Stimulated activated CD8-positive, alpha-beta memory T cell treated with anti-CD3 and anti-CD28 coated beads, Interleukin-12 subunit alpha, Interleukin-12 subunit beta, amount 100 ng/mL, for 24 hours (primary cell): ENCODE data around the gene DPY19L2.
A peak's percentile ranks its signal among the peaks of the same experiment; 100 is the strongest.
"Not testable (repeated sequence)": the region's sequence is repeated elsewhere in the genome, so short reads cannot be mapped to it uniquely, and the experiment has no call there.

Experiments
- DNase-seq: peaks from one replicate; pipeline ENCODE4 v3.0.0-alpha.2; 2020; ENCODE audit errors: extremely low read depth

DPY19L2 gene

DNA sequence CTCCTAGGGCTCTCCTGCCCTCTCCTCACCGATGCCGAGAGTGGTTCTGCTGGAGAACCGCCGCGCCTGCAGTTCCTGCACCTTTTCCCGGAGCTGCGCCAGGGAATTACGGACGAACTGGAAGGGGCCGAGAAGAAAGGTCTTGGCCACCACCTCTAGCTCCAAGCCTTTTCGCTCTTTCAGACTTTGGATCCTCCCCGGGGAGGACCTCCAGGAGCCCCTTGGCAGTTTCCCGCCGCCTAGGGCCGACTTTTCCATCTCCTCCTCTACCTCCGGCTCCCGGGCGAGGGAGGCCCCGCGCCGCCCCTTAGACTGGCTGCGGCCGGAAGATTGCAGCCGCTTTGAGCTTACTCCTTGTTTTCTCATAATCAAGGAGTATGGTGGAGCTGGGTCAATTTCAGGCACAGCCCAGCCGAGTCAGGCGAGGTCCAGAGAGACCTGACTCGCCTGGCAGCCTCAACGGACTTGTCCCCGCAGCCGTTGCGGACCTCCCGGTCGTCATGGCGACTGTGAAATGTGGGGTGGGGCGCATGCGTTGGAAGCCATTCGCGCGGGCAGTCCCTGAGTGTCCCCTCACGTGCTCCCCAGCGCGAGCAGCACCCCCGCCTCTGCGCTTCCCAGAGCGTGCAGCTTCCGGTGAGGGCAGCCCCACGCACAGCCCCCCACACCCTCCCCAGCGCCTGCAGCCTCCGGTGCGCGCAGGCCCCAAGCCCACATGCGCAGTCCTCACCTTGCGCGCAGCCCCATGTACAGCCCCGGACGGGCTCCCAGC, at the start of gene DPY19L2:
Gene DPY19L2, minus strand, starts transcription at position 466 of the 772 bp plus-strand sequence. Its CDS starts 100 bp downstream, at position 366.
- DNase-seq: peak; percentile 47

DNA sequence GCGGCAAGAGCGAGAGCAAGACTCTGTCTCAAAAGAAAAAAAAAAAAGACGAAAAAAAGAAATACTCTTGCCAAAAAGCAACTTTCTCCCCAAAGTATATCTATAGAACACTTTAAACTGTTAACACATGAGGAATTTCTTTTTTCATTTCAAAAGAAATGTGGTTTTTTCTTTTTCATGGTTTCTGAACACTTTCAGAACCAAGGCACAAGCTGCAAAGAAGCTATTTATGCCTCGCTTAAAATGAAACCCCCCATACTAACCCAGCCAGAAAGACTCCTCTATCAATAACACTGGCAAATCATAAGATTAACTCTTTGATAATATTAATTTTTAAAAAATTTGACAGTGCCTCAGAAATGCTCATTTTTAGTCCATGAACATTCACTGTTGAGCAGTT, 48.6 kb upstream of the DPY19L2 start:
- not testable (repeated sequence) for DNase-seq

DNA sequence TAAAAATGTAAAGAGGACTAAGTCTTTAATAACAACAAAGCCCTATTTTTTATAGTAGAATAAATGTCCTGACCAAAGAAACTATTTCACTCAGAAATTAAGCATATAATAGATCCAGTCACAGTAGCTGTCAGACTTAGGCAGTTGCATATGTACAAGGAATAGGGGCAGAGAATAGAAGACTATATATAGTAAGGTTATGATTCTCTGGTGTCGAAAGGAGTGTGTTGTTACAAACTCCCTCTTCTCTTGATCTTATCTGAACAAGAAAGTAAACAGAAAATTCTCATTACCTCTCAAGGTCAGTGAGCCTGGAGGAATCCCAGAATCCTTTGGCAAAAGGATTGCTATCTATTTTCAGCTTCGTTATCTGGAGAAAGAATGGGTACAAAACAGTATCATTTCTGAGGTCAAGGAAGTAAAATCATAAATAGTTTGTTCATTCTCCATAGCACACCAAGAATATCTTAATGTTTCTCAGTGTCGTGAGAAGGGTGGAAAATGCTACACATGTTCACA, 46.9 kb upstream of the DPY19L2 start:
- DNase-seq: not testable (repeated sequence)

DNA sequence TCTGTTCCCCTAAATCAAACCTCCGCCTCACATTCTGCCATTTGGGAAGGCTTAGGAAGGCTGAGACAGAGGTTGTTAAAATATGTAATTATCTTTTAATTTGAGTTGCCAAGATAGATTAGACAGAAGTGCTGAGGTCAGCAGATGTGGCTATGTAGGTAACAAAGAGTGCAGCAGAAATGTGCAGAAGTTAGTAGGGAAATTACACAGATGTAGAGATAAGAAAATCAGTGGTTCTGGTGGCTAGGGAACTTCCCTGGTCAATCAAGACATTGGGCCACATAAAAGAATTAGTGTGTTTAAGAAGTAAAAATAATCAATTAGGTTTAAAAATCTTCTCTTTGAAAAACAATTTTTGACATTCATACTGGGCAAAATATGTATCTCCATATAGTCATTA, 46.1 kb upstream of the DPY19L2 start:
- not testable (repeated sequence) for DNase-seq

DNA sequence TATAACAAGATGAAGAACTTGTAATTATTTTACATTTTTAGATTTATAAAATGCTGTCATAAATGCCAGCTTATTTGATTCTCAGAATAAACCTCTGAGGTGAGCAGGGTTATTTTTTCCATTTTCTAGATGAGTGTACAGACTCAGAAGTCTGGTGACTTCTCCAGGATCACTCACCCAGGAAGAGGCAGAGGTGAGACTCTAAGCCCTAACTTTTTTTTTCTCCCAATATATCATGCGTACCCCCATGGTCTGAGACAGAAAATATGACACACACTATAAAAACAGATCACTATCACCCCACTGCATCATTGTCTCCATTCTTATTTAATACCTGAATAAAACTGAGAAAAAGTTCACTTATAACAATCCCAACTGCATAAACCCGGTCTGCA, 45.4 kb upstream of the DPY19L2 start:
- not testable (repeated sequence) for DNase-seq

DNA sequence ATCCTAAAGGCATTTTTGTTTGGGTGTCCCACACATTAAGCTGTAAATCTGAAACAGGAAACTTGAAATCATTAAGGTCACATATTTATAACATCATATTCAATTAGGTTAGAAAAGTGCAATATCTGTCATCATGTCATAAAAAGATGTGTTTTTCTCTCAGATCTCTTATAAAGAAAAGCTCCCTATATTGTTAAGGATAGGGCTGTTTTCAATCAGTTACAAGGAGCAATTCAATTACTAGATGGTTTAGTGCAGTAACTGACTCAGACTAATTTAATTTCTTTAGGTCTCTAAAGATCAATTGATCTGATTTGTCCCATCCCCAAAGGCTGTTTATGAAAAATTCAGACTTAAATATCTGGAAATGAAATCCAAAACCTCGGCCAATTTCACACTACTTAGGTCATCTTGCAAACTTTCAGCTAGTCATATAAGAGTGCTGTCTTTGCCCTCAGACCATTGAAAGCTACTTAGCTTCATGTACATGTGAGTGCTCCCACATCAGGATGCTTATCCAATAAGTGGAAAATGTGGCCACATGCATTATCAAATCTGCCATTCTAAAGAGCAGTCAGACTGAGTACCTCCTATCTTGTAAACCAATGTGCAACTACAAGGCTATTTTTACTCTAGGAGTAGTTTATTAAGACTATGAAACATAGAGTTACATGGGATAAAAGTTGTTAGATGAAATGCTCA, 44.8 kb upstream of the DPY19L2 start:
- not testable (repeated sequence) for DNase-seq

DNA sequence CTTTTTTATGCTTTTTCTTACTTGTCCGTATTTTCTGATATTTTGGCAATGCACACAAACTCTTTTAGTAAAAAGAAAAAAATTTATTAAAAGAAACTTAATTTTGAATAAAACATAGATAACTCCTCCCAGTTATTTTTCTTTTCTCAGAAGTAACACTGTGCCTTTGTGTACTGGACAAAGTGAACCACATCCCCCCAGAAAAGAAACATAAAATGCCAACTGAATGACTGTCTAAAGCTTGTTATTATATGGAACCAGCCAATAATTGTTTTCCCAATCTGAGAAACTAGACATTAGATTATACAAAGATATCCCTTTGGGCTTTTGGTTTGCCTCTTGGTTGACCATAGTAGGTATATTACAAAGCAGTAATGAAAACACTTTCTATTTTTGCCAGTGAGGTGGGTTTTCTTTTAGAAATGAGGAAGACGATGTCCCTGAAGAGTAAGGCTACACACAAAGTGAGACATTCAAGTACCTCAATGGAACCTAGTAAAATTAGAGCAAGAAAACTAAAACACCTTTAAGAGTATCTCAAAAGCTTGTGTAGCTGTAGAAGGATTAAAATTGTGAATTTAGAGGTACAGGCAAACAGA, 44.2 kb upstream of the DPY19L2 start:
- DNase-seq: not testable (repeated sequence)

DNA sequence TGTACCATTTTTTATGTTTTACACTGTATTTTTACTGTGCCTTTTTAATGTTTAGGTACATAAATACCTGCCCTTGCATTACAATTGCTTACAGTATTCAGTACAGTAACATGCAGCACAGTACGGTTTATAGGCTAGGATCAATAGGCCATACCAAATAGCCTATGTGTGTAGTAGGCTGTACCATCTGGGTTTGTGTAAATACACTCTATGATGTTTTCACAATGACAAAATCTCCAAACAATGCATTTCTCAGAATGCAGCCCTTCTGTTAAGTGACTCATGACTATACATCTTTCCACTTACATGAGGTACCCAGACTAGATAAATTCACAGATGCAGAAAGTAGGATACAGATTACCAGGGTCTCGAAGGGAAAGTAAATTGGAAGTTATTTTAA, 43.0 kb upstream of the DPY19L2 start:
- DNase-seq: not testable (repeated sequence)

DNA sequence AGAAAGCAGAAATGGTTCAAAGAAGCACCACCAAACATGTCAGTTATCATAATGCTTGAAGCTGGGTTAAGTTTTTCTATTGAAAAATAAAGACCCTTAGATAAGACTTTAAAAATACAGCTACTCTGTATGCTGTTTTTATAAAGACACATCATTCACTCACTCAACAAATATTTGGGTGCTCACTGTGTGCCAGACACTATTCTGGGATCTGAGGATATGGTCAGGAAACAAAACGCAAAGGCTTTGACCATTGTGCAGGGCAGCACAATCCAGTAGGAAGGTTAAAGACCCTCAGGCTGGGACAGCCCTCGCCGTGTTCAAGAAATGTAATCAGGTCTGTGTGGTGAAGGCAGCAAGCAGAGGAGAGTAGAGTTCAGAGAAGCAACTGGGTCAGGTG, 38.0 kb upstream of the DPY19L2 start:
- DNase-seq: no peak

DNA sequence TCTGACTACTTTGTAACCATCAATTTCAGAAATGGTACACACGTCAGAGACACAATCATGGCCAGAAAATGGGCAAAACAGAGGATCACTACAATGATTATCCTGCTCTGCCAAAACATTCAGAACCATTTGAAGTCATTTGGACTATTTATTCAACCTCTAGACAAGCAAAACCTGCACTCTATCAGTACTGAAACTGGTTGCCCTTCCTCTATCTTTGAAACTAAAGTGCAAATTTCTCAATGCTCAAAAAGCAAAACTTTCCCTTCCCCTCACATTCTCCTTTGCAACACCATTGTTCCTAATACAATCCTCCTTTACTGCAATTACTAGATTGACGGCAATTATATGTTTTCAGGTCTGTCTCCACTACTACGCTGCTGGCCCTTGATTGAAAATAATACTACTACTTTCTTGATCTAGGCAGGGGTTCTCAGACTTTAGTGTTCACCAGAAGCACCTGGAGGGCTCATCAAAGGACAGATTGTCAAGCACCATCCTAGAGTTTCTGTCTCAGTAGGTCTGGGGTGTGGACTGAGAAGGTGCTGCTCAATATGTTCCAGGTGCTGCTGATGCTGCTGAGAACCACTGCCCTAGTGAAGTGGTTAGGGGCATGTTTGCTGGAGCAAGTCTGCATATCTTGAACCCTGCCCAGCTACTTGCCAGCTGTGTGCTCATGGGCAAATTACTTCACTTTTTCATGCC, 31.5 kb upstream of the DPY19L2 start:
- not testable (repeated sequence) for DNase-seq

DNA sequence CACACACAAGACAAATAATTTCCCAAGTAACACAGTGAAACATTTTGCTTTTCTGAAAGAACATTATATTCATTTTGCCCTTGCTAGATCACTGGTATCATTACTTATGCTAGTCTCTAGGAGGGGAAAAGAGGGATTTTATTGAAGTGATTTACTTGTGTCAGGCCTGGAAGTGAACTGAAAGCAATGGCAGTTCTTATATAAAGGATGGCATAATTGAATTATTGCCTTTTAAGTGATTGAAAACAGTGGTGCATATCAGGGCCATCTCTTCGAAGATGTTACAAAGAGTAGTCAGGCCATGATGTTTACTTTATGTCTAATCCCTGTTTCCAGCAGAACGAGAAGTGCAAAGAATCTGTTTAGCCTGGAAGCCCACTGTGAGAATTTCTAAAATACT, 30.7 kb upstream of the DPY19L2 start:
- DNase-seq: not testable (repeated sequence)

DNA sequence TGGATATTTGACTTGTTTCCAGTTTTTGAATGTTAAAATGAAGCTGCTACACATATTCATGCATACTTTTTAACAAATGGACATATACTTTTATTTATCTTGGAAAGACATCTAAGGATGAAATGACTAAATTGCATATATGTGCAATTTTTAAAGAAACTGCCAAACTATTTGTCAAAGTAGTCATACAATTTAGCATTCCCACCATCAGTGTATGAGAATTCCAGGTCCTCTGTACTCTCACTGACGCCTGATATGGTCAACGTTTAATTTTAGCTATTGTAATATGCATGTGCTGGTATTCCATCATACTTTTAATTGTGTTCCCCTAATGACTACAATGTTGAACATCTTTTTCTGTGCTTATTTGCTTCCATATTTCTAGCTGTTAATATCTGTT, 22.5 kb upstream of the DPY19L2 start:
- not testable (repeated sequence) for DNase-seq

DNA sequence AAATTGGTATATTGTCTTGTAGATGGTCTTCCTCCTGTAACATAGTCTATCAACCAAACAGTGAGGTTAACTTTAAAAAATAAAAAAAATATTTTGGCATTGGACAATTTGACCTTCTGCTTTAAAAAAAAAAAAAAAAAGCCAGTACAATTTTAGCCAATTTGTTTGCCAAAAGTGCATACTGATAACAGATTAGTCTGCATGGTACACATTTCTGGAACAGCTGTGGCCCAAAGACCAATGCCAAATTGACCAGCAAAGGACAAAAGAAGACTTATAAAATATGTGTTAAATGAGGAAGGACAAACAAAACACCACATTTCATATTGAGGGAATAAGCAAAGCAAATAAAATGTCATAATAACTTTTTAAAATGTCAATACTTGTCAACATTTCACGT, 20.8 kb upstream of the DPY19L2 start:
- not testable (repeated sequence) for DNase-seq

DNA sequence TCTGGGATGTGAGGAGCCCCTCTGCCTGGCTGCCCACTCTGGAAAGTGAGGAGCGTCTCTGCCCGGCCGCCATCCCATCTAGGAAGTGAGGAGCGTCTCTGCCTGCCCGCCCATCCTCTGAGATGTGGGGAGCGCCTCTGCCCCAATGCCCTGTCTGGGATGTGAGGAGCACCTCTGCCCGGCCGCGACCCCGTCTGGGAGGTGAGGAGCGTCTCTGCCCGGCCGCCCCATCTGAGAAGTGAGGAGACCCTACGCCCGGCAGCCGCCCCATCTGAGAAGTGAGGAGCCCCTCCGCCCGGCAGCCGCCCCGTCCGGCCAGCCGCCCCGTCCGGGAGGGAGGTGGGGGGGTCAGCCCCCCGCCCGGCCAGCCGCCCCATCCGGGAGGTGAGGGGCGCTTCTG, 18.3 kb upstream of the DPY19L2 start:
- DNase-seq: not testable (repeated sequence)

DNA sequence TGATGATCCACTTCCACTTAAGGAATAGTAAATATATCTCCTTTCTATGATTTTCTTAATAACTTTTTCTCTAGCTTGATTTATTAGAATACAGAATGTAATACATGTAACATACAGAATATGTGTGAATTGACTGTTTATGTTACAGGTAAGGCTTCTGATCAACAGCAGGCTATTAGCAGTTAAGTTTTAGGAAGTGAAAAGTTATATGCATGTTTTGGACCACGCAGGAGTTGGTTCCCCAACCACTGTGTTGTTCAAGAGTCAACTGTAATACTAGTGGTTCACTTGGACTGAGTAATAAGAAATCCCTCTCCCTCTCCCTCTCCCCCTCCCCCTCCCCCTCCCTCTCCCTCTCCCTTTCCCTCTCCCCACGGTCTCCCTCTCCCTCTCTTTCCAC, 17.5 kb upstream of the DPY19L2 start:
- not testable (repeated sequence) for DNase-seq

DNA sequence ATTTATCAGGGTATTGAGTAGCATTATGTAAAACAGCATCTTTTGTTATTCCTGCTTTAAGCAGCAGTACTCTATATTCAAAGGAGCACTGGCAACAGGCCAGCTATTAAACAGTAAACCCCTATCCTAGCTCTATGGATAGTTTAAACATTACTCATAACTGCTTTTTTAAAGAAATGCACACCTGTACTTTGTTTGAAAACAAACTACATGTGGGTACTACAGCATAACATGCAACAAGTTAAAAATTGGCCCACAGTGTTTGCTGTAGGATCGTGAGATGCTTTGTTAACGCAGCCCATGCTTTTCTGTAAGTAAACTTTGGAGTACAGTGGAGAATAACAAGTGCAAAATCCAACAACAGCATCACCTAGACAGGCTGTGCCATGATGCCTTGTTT, 14.3 kb upstream of the DPY19L2 start:
- DNase-seq: not testable (repeated sequence)

DNA sequence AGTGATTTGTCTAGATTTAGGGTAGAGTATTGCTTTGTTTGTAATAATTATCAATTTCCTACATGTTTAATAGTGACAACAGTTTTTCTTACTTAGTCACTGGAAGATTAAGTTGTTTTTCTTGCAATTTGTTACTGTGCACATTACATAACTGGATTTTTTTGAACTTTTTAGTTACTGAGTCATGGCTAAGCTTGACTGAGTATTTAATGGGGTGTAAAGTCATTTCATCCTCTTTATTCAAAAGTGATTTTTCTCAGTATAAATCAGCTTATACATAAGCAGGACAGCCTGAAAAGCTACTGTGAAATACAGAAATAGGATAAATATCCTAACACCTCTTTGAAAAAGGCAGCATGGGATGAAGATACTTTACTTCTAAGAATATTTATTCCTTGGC, 12.5 kb upstream of the DPY19L2 start:
- not testable (repeated sequence) for DNase-seq

DNA sequence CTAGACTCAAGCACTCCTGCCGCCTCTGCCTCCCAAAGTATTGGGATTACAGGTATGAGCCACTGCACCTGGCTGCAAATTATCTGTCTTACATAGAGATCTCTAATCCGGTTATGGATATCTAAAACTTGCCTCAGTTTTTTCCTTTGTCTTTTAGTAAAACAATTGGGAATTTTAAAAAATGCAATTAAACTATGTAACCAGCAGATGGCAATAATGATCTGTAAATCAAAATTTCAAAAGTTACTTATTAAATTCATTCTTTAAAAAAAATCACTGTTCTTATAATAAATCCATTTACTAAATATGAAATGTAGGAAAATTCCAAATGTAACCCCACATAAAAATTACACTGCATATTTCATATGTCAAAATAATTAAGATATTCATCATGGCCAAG, 4.3 kb upstream of the DPY19L2 start:
- DNase-seq: not testable (repeated sequence)

DNA sequence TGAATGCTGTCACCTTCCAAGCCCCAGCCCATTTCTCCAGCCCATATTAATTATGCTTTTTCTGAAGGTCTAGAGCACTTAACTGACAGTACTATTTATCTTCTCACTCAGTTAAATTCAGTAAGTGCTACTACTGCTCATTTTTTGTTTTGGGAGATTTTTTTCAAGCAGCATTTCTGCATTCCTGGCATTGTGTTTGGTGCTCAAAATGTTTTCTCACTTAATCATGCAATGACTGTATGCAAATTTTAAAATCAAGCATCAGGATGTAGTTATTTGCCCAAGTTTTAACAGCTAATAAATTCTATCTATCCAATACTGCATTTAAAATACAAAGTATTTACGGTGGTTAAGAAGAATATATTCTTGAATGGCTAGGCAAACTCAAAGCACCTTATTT, 1.6 kb upstream of the DPY19L2 start:
- not testable (repeated sequence) for DNase-seq

DNA sequence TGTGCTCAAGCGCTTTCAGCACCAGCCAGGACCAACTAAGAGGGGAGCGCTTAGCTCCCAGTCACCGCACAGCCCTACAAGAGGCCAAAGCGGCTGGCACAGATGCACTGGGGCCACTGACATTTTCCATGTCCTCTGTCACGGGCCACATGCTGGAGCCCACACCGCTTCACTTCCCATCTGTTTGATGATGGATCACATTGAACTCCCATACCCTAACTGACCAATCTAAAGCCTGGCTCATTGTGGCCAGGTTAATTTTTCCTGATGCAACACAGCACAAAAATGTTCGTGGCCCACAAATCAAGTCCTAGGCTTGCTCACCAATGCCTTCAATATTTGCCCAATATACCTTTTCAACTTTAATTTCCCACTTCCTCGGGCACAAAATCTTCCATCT, 1.1 kb upstream of the DPY19L2 start:
- not testable (repeated sequence) for DNase-seq

DNA sequence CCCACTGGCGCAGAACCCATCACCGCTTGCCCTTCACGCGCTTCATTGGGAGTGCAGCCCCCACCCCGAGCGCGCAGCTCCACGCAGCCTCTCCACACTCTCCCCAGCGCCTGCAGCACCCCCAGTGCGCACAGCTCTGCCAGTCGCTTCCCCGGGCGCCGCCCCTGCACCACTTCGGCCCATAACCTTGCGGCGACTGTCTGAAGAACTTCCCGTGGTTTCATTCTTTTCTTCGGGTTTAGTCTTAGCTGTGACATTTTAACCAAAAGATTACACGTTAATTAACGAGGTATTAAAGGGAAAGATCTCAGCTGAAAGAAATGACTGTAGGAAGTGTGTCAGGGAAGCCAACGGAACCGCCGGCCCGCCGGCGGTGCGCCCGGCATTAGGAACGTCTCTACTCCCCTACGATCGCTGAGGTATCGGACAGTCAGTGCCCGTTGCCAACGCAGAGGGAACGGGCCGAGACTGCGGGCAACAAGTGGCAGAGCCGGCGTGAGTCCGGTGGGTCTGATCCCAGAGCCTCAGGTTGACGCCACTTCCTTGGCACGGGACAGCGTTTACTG, 590 bp upstream of the DPY19L2 start:
- DNase-seq: not testable (repeated sequence)
